ENCODE measurements around the gene PHF11. TPM values are rescaled to one million over a fixed set of nuclear protein-coding genes. Genes with fewer than 3 reads are reported as not detected.

PHF11 gene
- total and polyA plus RNA-seq, 2 of the 8 experiments (the other 6 are each of a cell fraction or from before 2014, with no cell fraction given), result 6.1 to 8.1 TPM

GRCh38 chr13:49538404-49538803 lies 42.7 kb downstream of the PHF11 start:
- DNase-seq (ENCODE audit: low read depth in 1 of 2, low spot score in 2 of 2) (no peak), FAIRE-seq (no peak)
- H2BK20ac ChIP-seq (ENCODE audit: low read length), result no peak overlapping the region
- no peak overlapping the region for H4K5ac ChIP-seq (ENCODE audit: insufficient read length, low read depth, low read length)
- H3K56ac ChIP-seq (replicated peaks; ENCODE audit: insufficient read length, low read depth, low read length), result no peak overlapping the region
- no peak overlapping the region for H3K14ac ChIP-seq (ENCODE audit: insufficient read length)
- H3K23ac ChIP-seq (ENCODE audit: insufficient read length), result no peak overlapping the region
- no peaks in the 10 kb centered on the region for H3K4me1 ChIP-seq (replicated peaks in 1 of 4; ENCODE audit: control insufficient read depth in 3 of 4, insufficient read depth in 4 of 4, low read length in 3 of 4)
- no peaks in the 10 kb centered on the region for H3K79me2 ChIP-seq (ENCODE audit: control insufficient read depth in 1 of 2, insufficient read depth in 2 of 2, low read length in 2 of 2)
- H3K9ac ChIP-seq (replicated peaks in 1 of 4; ENCODE audit: extremely low read depth in 1 of 4, low read depth in 3 of 4, low read length in 3 of 4), result no peak overlapping the region
- no peak overlapping the region for H2BK15ac ChIP-seq (ENCODE audit: low read length)
- no peak overlapping the region for H3K4me3 ChIP-seq (ENCODE audit: extremely low read depth in 1 of 4, insufficient read depth in 2 of 4, low read depth in 3 of 4, low read length in 4 of 4)
- no peak overlapping the region for H3K4ac ChIP-seq (replicated peaks; ENCODE audit: insufficient read length, low read depth, low read length)
- H3K18ac ChIP-seq (ENCODE audit: extremely low read depth, low read length), result no peak overlapping the region
- H3K23me2 ChIP-seq (ENCODE audit: low read depth, low read length), result no peaks in the 10 kb centered on the region
- H3K4me2 ChIP-seq (ENCODE audit: insufficient read depth in 1 of 2, low read depth in 2 of 2, low read length in 2 of 2), result no peak overlapping the region
- no peak overlapping the region for H2BK12ac ChIP-seq (ENCODE audit: low read depth, low read length)
- peaks cover 3 to 36% (median 12%) of the 10 kb centered on the region in 4 experiments; a peak in 5 of 8 replicates for H3K36me3 ChIP-seq (ENCODE audit: control insufficient read depth in 2 of 4, insufficient read depth in 4 of 4, low read length in 3 of 4)
- no peak overlapping the region for H3K27ac ChIP-seq (ENCODE audit: low read depth, low read length)
- no peaks in the 10 kb centered on the region for H3K9me3 ChIP-seq (ENCODE audit: insufficient read depth in 2 of 2, low read depth in 1 of 2, low read length in 1 of 2)
- no peak overlapping the region for H2AFZ ChIP-seq (ENCODE audit: low read length)
- WGBS, 2 experiments (ENCODE audit: extremely low coverage in 1 of 2, insufficient coverage in 1 of 2, insufficient read length in 1 of 2, insufficient replicate concordance in 2 of 2, low coverage in 1 of 2, low lambda C conversion rate in 2 of 2, missing lambda C conversion rate in 1 of 2), result 97% methylated on average over 2 of the region's 2 CpGs; no CpG with 5 or more reads in 1 of the 2 experiments
- no peak overlapping the region for H2BK5ac ChIP-seq (ENCODE audit: low read depth, low read length)
- CTCF ChIA-PET (ENCODE audit: partially characterized antibody), result interaction anchor here (1.3 kb wide), 1 partner anchor 117 kb away, joined by 4 read pairs; no protein-coding TSS in a partner anchor
- no peak overlapping the region for H2AK5ac ChIP-seq (ENCODE audit: low read depth, low read length)
- H4K8ac ChIP-seq (ENCODE audit: extremely low read depth, insufficient read depth, low read length), result no peak overlapping the region
- no peaks in the 10 kb centered on the region for H3K27me3 ChIP-seq (replicated peaks in 1 of 4; ENCODE audit: control insufficient read depth in 3 of 4, extremely low read depth in 1 of 4, insufficient read depth in 3 of 4, low read length in 3 of 4)
- H4K91ac ChIP-seq (replicated peaks; ENCODE audit: insufficient read length, low read length), result no peak overlapping the region
- H4K20me1 ChIP-seq (replicated peaks in 1 of 2; ENCODE audit: control insufficient read depth in 1 of 2, insufficient read depth in 2 of 2, low read length in 2 of 2), result no peaks in the 10 kb centered on the region
- H3K79me1 ChIP-seq (ENCODE audit: low read depth, low read length), result no peaks in the 10 kb centered on the region
- POLR2A ChIA-PET (ENCODE audit: partially characterized antibody), result no interaction called here
- H2BK120ac ChIP-seq (replicated peaks; ENCODE audit: low read depth, low read length), result no peak overlapping the region
- TF ChIP-seq CHD1 (IDR thresholded peaks at IDR 0.05; ENCODE audit: low read depth, low read length) (no peak), SIX5 (IDR thresholded peaks at IDR 0.05; ENCODE audit: low read depth, low read length) (no peak), CTCF (IDR thresholded peaks at IDR 0.05; ENCODE audit: control extremely low read depth in 1 of 3, insufficient read depth in 1 of 3, low read depth in 1 of 3, low read length in 3 of 3) (no peak), NRF1 (IDR thresholded peaks at IDR 0.05; ENCODE audit: low read depth, low read length) (no peak), ATF2 (IDR thresholded peaks at IDR 0.05; ENCODE audit: low read length) (no peak), RFX5 (IDR thresholded peaks at IDR 0.05; ENCODE audit: borderline replicate concordance, low read depth, low read length) (no peak), SRF (IDR thresholded peaks at IDR 0.05; ENCODE audit: low read depth, low read length) (no peak), JUND (IDR thresholded peaks at IDR 0.05; ENCODE audit: low read length) (no peak), USF2 (IDR thresholded peaks at IDR 0.05; ENCODE audit: low read length) (no peak)
